ENCODE data around the gene PDE3B.
"Not testable (repeated sequence)": the region's sequence is repeated elsewhere in the genome, so short reads cannot be mapped to it uniquely, and the experiment has no call there.

DNA sequence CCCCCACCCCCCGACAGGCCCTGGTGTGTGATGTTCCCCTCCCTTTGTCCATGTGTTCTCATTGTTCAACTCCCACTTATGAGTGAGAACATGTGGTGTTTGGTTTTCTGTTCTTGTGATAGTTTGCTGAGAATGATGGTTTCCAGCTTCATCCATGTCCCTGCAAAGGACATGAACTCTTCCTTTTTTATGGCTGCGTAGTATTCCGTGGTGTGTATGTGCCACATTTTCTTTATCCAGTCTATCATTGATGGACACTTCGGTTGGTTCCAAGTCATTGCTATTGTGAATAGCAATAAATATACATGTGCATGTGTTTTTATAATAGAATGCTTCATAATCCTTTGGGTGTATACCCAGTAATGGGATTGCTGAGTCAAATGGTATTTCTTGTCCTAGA is 152.4 kb downstream of the PDE3B start:
- not testable (repeated sequence) for TF ChIP-seq POLR2A, CTCF (IDR thresholded peaks at IDR 0.05)

Data from heart left ventricle (tissue), 13 donors.